Measurements from ENCODE around the gene ME3. TPM values are rescaled to one million over a fixed set of nuclear protein-coding genes. Genes with fewer than 3 reads are reported as not detected.
A peak's percentile ranks its signal among the peaks of the same experiment; 100 is the strongest.

ME3 gene
- total RNA-seq, 1 donor from 2014 or later = 0.92 TPM

DNA sequence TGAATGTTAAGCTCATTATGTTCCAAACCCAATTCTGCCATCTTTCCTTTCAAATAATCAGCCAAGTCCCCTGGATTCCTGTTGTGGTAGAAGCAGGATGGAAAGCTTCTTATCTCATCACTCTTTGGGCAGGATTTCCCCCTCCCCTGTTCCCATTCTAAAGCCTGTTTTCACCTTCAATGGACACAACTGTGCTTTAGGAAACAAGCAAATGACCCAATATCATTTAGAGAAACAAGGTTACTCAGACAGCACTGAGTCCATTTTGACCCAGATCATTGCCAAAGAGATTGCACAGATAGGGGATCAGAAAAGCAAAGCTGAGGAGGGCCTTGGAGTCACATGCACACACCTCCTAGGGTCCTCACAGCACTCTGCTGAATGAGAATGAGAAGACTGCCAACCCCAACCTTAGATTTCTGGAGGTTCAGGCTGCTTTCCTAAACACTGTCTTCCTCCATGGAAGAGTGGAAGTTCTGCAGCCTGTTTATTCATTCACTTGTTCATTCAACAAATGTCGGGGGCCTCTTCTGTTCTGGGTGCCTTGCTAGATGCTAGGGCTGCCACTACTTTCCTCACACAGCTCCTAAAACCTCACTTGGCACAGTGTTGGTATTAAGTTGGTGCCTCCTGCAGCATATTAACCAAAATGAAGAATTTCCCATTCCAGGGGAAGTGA, 95.3 kb downstream of the ME3 start:
- H3K27ac Mint-ChIP-seq (ENCODE audit: unreplicated experiment) = peak overlapping the region; percentile 41
- H3K4me1 Mint-ChIP-seq (ENCODE audit: unreplicated experiment) = peaks cover 20% of the 10 kb centered on the region
- no peak for TF ChIP-seq CTCF (IDR thresholded peaks at IDR 0.05; ENCODE audit: unreplicated experiment)
- peaks cover 4% of the 10 kb centered on the region for H3K27me3 Mint-ChIP-seq (ENCODE audit: unreplicated experiment)
- no peaks in the 10 kb centered on the region for H3K36me3 Mint-ChIP-seq (ENCODE audit: low read depth, unreplicated experiment)
- no peak for DNase-seq (ENCODE audit: low spot score)
- no peaks in the 10 kb centered on the region for H3K9me3 Mint-ChIP-seq (ENCODE audit: unreplicated experiment)
- no peak overlapping the region for H3K4me3 Mint-ChIP-seq (ENCODE audit: unreplicated experiment)

DNA sequence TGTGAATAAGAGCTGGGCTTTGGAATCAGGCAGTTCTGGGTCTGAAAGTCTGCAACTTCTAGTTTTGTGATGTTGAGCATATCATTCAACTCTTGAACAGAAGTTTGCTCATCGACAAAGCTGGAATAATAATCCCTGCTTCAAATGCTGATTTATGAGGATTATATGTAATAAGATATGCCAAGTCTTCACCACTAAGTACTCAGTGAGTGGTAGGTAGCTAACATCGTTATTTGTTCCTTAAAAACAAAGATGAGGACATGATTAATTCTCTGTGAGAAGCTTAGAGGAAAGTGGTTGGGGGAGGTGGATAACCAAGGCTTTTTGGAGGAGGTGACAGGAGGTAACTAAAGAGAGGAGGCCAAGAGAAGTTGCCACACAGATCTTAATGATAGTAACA, 96.5 kb downstream of the ME3 start:
- DNase-seq (ENCODE audit: low spot score) = no peak
- no peak for TF ChIP-seq CTCF (IDR thresholded peaks at IDR 0.05; ENCODE audit: unreplicated experiment)
- H3K36me3 Mint-ChIP-seq (ENCODE audit: low read depth, unreplicated experiment) = no peaks in the 10 kb centered on the region

GRCh38 chr11:86575208-86575855, 97.1 kb downstream of the ME3 start:
- Mint-ChIP-seq H3K4me3 (ENCODE audit: unreplicated experiment) (no peak overlapping the region), H3K27ac (ENCODE audit: unreplicated experiment) (no peak overlapping the region), H3K27me3 (ENCODE audit: unreplicated experiment) (peaks cover 4% of the 10 kb centered on the region), H3K36me3 (ENCODE audit: low read depth, unreplicated experiment) (no peaks in the 10 kb centered on the region), H3K4me1 (ENCODE audit: unreplicated experiment) (peaks cover 23% of the 10 kb centered on the region), H3K9me3 (ENCODE audit: unreplicated experiment) (no peaks in the 10 kb centered on the region)
- no peak for DNase-seq (ENCODE audit: low spot score)
- no peak for TF ChIP-seq CTCF (IDR thresholded peaks at IDR 0.05; ENCODE audit: unreplicated experiment)

More for the DNA sequence above, 96.5 kb downstream of the ME3 start:
- Mint-ChIP-seq H3K4me3 (ENCODE audit: unreplicated experiment) (no peak overlapping the region), H3K4me1 (ENCODE audit: unreplicated experiment) (peaks cover 23% of the 10 kb centered on the region), H3K27me3 (ENCODE audit: unreplicated experiment) (peaks cover 4% of the 10 kb centered on the region), H3K27ac (ENCODE audit: unreplicated experiment) (no peak overlapping the region), H3K9me3 (ENCODE audit: unreplicated experiment) (no peaks in the 10 kb centered on the region)

DNA sequence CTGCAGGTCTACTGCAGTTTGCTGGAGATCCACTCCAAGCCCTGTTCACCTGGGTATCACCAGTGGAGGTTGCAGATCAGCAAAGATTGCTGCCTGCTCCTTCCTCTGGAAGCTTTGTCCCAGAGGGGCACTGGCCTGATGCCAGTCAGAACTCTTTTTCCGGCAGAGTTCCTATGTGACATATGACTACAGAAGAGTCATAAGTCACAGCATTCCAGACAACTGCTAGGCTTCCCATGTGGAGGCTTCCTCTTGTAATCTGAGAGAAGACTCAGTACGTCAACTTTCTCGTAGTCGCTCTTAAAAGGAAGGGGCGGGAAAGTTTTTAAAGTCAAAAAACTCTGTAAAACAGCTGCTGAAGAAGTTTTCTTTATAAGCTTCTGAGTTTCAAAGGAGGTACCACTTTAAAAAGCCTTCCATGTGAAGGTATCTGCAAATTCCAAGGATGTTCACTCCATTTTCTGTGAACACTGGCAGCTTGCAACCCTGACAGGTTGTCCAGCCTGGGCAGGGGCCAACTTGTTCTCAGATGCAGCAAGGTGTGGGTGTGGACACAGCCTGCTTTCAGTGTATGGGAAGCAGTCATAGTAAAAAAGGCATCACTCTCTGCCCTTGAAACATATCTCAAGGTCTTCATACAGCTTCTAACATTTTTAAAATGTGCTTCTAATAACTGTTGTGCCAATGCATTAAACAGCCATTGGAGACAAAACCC, 97.8 kb downstream of the ME3 start:
- Mint-ChIP-seq H3K4me1 (ENCODE audit: unreplicated experiment) (peaks cover 23% of the 10 kb centered on the region), H3K27ac (ENCODE audit: unreplicated experiment) (no peak overlapping the region), H3K36me3 (ENCODE audit: low read depth, unreplicated experiment) (no peaks in the 10 kb centered on the region), H3K9me3 (ENCODE audit: unreplicated experiment) (no peaks in the 10 kb centered on the region), H3K27me3 (ENCODE audit: unreplicated experiment) (peaks cover 4% of the 10 kb centered on the region), H3K4me3 (ENCODE audit: unreplicated experiment) (no peak overlapping the region)
- TF ChIP-seq CTCF (IDR thresholded peaks at IDR 0.05; ENCODE audit: unreplicated experiment) = no peak
- DNase-seq (ENCODE audit: low spot score) = no peak

Data from endothelial cell (in vitro differentiated cells).